A375 (cell line): ENCODE results near the gene ANKRD24. TPM values are rescaled to one million over a fixed set of nuclear protein-coding genes. Genes with fewer than 3 reads are reported as not detected.

Experiments
- total RNA-seq: library from RNA; depleted of rRNA; stranded (reverse); fragments of >200 nt; shearing (Covaris generic); gene quantifications from 2 replicates; pipeline ENCODE4 v1.2.3, GENCODE V29; 2014; rRNA removed

Gene ANKRD24
- 0.49 and 0.80 TPM in 2 replicates for total RNA-seq

DNA sequence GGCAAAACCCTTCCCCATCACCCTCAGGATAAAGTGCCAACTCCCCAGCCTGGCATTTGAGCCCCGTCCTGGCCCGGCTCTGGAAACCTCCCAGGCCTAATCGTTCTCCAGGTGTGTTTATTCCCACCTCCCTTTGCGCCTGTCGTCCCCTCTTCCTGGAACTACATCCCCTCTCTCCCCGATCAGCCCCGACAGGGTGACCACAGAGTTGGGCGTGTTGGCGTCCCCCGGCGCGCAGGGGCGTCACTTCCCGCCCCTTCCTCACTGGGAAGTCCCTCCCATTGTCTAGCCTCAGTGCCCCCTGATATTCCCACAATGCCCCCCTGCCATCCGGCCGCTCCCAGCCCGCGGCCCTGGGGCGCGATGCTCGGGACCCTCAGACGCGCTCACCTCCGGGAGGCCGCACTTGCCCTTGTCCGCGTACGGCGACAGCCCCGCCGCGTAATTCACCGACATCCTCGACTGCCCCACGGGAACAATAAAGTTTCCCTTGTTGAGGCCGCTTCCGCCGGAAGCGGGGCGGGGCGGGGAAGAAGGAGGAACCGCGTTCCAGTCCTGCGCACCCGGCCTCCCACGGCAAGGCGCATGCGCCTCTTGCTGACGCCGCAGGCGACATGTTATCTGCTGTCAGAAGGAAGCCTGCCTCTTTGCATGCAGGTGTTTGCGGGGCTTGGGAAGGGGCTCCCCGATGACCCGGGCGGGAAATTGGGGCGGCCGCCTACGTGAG is at the start of gene ANKRD24, which contains the start of gene SIRT6:
Gene ANKRD24, plus strand, starts transcription at position 606 of the 727 bp plus-strand sequence. CDS start 3,737 bp downstream, outside the sequence.
Gene SIRT6, minus strand, starts transcription at position 480 of the 727 bp plus-strand sequence. Its CDS starts 24 bp downstream, at position 456.

DNA sequence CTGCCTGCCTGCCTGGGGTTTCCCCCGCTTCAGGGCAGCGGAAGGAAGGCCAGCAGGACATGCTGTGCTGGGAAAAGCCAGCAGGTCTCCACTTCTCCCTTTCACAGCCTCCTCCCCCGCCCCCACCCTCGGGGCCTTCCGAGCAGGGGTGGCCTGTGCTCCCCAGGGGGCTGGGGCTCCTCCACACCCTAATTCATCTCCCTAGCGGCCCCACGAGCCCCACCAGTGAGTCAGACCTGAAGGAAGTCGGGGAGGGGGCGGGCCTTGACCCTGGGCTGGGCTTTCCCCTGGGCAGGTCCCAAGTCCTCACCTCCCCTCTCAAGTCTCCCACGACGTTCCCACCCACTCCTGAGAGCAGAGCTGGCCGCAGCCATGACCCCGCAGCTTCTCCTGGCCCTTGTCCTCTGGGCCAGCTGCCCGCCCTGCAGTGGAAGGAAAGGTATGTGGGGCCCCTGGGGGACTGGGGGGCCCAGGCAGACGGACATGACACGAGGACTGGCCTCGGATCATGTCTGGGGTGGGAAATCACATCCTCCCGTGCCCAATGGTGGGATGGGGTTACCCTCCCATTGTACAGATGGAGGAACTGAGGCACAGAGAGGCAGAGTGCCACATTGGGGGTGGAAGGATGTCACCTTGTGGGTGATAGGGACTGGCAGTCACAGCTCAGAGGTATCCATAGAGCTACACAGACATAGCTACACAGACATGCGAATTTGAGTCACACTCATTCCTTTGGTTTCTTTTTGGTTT is 46.9 kb downstream of the ANKRD24 start, which contains the start of gene EBI3:
Gene EBI3, plus strand, starts transcription at position 345 of the 753 bp plus-strand sequence. Its CDS starts 28 bp downstream, at position 373.

DNA sequence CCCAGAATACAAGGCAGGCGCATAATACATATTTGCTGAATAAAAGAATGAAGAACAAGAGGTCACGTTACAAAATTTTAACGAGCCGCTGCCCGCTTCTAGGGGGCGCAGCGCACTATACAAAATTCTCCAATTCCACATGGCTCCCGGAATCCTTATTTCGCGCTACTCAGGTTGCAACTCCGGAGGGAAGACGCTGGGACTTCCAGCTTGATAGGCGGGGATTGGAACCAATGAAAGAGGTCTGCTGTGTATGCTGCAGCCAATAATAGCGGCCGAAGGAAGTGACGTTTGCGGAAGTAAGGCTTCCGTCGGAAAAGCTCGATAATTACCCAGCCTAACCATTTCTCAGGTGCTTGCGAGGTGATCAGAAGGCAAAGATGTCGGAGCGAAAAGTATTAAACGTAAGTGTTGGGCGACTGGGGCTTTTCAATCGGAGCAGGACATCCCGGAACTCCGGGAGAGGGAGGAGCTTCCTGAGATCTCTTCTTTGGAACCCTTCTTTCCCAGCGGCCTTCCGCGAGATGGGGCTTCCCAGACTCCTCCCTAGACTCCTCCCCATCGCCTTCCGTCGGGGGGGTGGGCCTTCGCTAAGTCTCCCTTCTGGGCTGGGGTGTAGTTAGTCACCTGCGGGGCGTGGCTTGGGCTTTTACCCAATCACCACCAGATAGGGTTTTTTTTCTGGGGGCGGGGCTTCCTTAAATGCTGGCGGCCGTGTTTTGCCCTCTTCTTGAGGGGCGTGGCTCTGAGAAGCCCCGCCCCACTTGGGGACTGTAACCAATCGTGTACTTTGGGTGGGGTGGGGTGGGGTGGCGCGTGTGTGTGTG is 64.5 kb downstream of the ANKRD24 start, which contains the start of gene YJU2:
Gene YJU2, plus strand, starts transcription at position 314 of the 827 bp plus-strand sequence. Its CDS starts 67 bp downstream, at position 381.

Other genes with a start within 250 kb of the ANKRD24 start
- gene NMRK2, start 249.6 kb upstream of the ANKRD24 start, total RNA-seq = not detected in 2 replicates
- 124 and 126 TPM in 2 replicates for gene DAPK3, start 211.6 kb upstream of the ANKRD24 start, total RNA-seq
- gene EEF2, start 197.2 kb upstream of the ANKRD24 start, total RNA-seq = 2,078 and 2,088 TPM in 2 replicates
- 17.6 and 22.6 TPM in 2 replicates for gene PIAS4, start 175.0 kb upstream of the ANKRD24 start, total RNA-seq
- gene ZBTB7A, start 115.8 kb upstream of the ANKRD24 start, total RNA-seq = 19.4 and 25.3 TPM in 2 replicates
- gene MAP2K2, start 58.6 kb upstream of the ANKRD24 start, total RNA-seq = 135 and 145 TPM in 2 replicates
- not detected in 2 replicates for gene CREB3L3, start 29.1 kb upstream of the ANKRD24 start, total RNA-seq
- 26.9 and 28.0 TPM in 2 replicates for gene SIRT6, start 126 bp upstream of the ANKRD24 start, total RNA-seq
- gene EBI3, start 46.8 kb downstream of the ANKRD24 start, total RNA-seq = 1.8 and 4.5 TPM in 2 replicates
- 48.2 and 48.4 TPM in 2 replicates for gene YJU2, start 64.4 kb downstream of the ANKRD24 start, total RNA-seq
- not detected in 2 replicates for gene SHD, start 96.6 kb downstream of the ANKRD24 start, total RNA-seq
- gene TMIGD2, start 119.7 kb downstream of the ANKRD24 start, total RNA-seq = not detected in 2 replicates
- gene FSD1, start 121.9 kb downstream of the ANKRD24 start, total RNA-seq = 46.5 and 48.8 TPM in 2 replicates
- 7.2 and 7.9 TPM in 2 replicates for gene STAP2, start 156.1 kb downstream of the ANKRD24 start, total RNA-seq
- gene MPND, start 160.9 kb downstream of the ANKRD24 start, total RNA-seq = 5.1 and 7.1 TPM in 2 replicates
- 79.5 and 85.0 TPM in 2 replicates for gene SH3GL1, start 217.9 kb downstream of the ANKRD24 start, total RNA-seq
- gene CHAF1A, start 220.0 kb downstream of the ANKRD24 start, total RNA-seq = 65.7 and 78.7 TPM in 2 replicates